H1 (cell line): Measurements from ENCODE around the gene CDHR5.

Experiments used
- CBX5 ChIP-seq: fragments of 300-800, 300-1000 bp; sonication (generic); IDR thresholded peaks from 2 replicates; pipeline ENCODE4 v1.7.1; 2016; ENCODE audit warnings: antibody characterized with exemption, low read length, low read depth
- GTF2F1 ChIP-seq: IDR thresholded peaks from 2 replicates; pipeline ENCODE4 v1.6.1; 2012; ENCODE audit warnings: low read depth, low read length, improper control_type of control experiment, borderline replicate concordance
- HDAC2 ChIP-seq, 2 experiments: fragments of 300-600 bp in 1 of 2; sonication (generic) in 1 of 2; IDR thresholded peaks; 2 replicates each; pipeline ENCODE4 v1.6.1; 2011 to 2012; ENCODE audit warnings: low read depth in 2 of 2, low read length in 2 of 2, mild to moderate bottlenecking in 2 of 2, moderate library complexity in 2 of 2, borderline replicate concordance in 1 of 2, inconsistent platforms in 1 of 2
- HDAC6 ChIP-seq: IDR thresholded peaks from one replicate; pipeline ENCODE4 v1.7.1; 2012; ENCODE audit warnings: low read depth, mild to moderate bottlenecking, inconsistent platforms, low read length, moderate library complexity
- MAFK ChIP-seq: IDR thresholded peaks from 2 replicates; pipeline ENCODE4 v1.6.1; 2012; ENCODE audit warnings: low read depth, mild to moderate bottlenecking, improper control_type of control experiment, low read length
- RAD21 ChIP-seq, 2 experiments: IDR thresholded peaks in 1 of 2; conservative IDR thresholded peaks in 1 of 2; 2 replicates each; pipeline ENCODE4 v1.6.1; 2011; ENCODE audit warnings: low read depth in 2 of 2, low read length in 2 of 2, improper control_type of control experiment in 1 of 2, inconsistent platforms in 1 of 2, mild to moderate bottlenecking in 1 of 2, moderate library complexity in 1 of 2
- RBBP5 ChIP-seq: IDR thresholded peaks from 2 replicates; pipeline ENCODE4 v1.7.1; 2012; ENCODE audit warnings: low read depth, mild to moderate bottlenecking, inconsistent platforms, low read length, moderate library complexity, borderline replicate concordance
- SIN3A ChIP-seq, 2 experiments: IDR thresholded peaks in 1 of 2; conservative IDR thresholded peaks in 1 of 2; 2 replicates each; pipeline ENCODE4 v1.6.1; 2011 to 2012; ENCODE audit warnings: low read length in 2 of 2, improper control_type of control experiment in 1 of 2, low read depth in 1 of 2, mild to moderate bottlenecking in 1 of 2
- SRF ChIP-seq: IDR thresholded peaks from 2 replicates; pipeline ENCODE4 v1.6.1; 2011; ENCODE audit warnings: mild to moderate bottlenecking, low read depth, low read length, moderate library complexity
- TAF1 ChIP-seq: IDR thresholded peaks from 2 replicates; pipeline ENCODE4 v1.6.1; 2011; ENCODE audit warnings: mild to moderate bottlenecking, low read depth, low read length
- TCF12 ChIP-seq: IDR thresholded peaks from 2 replicates; pipeline ENCODE4 v1.6.1; 2011; ENCODE audit warnings: low read depth, mild to moderate bottlenecking, low read length
- TF ChIP-seq, protein P1 (sequence below), 3 experiments: IDR thresholded peaks; 1 replicate in 2 of 3; 2 replicates in 1 of 3; pipeline versions ENCODE4 v1.5.1 to v1.6.1; 2011; ENCODE audit warnings: low read length in 3 of 3, mild to moderate bottlenecking in 3 of 3, inconsistent platforms in 2 of 3, low read depth in 1 of 3, moderate library complexity in 1 of 3; ENCODE audit not compliant: insufficient read depth in 1 of 3; ENCODE audit errors: control extremely low read depth in 1 of 3

DNA sequence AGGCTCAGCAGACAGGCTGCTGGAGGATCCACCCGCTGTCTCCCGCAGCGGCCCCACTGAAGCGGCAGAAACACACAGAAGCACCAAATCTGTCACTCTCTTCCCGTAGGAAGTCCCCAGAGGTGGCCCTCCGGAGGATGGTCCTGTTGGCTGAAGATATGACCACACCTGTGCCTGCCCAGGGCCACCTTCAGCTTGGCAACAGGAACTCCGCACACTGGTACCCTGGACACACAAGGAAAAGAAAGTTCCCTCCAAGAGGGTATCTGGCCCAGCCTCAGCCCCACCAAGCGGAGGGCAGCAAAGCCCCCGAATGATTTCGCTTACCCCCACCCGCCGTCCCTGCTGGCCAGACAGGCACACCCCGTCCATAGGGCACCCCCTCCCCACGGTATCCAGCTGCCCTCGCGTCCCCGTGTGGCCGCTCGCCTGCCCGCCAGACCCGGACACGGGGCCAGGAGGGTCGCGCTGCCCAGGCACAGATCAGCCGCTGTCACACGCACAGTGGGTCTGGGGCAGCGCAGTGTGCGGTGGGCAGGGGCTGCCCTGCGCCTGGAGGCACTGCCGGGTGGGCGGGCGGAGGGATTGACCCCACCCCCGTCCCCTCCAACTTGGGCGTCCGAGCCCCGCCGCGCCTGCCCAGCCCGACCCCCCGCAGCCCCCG, 57.0 kb downstream of the CDHR5 start:
- no peak for TF ChIP-seq HDAC2 (IDR thresholded peaks at IDR 0.05; ENCODE audit: borderline replicate concordance in 1 of 2, low read depth in 2 of 2, low read length in 2 of 2)
- TF ChIP-seq, protein P1, sequence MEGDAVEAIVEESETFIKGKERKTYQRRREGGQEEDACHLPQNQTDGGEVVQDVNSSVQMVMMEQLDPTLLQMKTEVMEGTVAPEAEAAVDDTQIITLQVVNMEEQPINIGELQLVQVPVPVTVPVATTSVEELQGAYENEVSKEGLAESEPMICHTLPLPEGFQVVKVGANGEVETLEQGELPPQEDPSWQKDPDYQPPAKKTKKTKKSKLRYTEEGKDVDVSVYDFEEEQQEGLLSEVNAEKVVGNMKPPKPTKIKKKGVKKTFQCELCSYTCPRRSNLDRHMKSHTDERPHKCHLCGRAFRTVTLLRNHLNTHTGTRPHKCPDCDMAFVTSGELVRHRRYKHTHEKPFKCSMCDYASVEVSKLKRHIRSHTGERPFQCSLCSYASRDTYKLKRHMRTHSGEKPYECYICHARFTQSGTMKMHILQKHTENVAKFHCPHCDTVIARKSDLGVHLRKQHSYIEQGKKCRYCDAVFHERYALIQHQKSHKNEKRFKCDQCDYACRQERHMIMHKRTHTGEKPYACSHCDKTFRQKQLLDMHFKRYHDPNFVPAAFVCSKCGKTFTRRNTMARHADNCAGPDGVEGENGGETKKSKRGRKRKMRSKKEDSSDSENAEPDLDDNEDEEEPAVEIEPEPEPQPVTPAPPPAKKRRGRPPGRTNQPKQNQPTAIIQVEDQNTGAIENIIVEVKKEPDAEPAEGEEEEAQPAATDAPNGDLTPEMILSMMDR (IDR thresholded peaks at IDR 0.05; ENCODE audit: control extremely low read depth in 1 of 3, insufficient read depth in 1 of 3, low read depth in 1 of 3, low read length in 3 of 3) = no peak
- no peak for TF ChIP-seq MAFK
- no peak; a peak in 1 of 4 replicates for TF ChIP-seq SIN3A (conservative IDR thresholded peaks at IDR 0.05 in 1 of 2, IDR thresholded peaks at IDR 0.05 in 1 of 2; ENCODE audit: low read depth in 1 of 2, low read length in 2 of 2)
- no peak for TF ChIP-seq TAF1
- no peak for TF ChIP-seq RAD21 (IDR thresholded peaks at IDR 0.05 in 1 of 2, conservative IDR thresholded peaks at IDR 0.05 in 1 of 2; ENCODE audit: low read depth in 2 of 2, low read length in 2 of 2)
- TF ChIP-seq SRF = no peak
- TF ChIP-seq TCF12 = no peak
- TF ChIP-seq RBBP5 = no peak
- TF ChIP-seq GTF2F1 = no peak
- TF ChIP-seq HDAC6 = no peak
- TF ChIP-seq CBX5 = no peak
